ENCODE results near the gene ITGAE.

GRCh38 chr17:3772764-3773163 is 28.2 kb downstream of the ITGAE start:
- TF ChIP-seq, protein P1, sequence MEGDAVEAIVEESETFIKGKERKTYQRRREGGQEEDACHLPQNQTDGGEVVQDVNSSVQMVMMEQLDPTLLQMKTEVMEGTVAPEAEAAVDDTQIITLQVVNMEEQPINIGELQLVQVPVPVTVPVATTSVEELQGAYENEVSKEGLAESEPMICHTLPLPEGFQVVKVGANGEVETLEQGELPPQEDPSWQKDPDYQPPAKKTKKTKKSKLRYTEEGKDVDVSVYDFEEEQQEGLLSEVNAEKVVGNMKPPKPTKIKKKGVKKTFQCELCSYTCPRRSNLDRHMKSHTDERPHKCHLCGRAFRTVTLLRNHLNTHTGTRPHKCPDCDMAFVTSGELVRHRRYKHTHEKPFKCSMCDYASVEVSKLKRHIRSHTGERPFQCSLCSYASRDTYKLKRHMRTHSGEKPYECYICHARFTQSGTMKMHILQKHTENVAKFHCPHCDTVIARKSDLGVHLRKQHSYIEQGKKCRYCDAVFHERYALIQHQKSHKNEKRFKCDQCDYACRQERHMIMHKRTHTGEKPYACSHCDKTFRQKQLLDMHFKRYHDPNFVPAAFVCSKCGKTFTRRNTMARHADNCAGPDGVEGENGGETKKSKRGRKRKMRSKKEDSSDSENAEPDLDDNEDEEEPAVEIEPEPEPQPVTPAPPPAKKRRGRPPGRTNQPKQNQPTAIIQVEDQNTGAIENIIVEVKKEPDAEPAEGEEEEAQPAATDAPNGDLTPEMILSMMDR (conservative IDR thresholded peaks at IDR 0.05 in 1 of 2, IDR thresholded peaks at IDR 0.05 in 1 of 2; ENCODE audit: extremely low read depth in 1 of 2, insufficient read depth in 1 of 2, low read depth in 1 of 2, low read length in 2 of 2), result no peak
- no peak for TF ChIP-seq EZH2 (IDR thresholded peaks at IDR 0.05; ENCODE audit: borderline replicate concordance, low read length)
